Measurements from ENCODE around the gene GOSR1. TPM values are rescaled to one million over a fixed set of nuclear protein-coding genes. Genes with fewer than 3 reads are reported as not detected.
"Not testable (repeated sequence)": the region's sequence is repeated elsewhere in the genome, so short reads cannot be mapped to it uniquely, and the experiment has no call there.

Gene GOSR1
- total RNA-seq, 2 donors from 2014 or later = 50.8 to 57.3 TPM

DNA sequence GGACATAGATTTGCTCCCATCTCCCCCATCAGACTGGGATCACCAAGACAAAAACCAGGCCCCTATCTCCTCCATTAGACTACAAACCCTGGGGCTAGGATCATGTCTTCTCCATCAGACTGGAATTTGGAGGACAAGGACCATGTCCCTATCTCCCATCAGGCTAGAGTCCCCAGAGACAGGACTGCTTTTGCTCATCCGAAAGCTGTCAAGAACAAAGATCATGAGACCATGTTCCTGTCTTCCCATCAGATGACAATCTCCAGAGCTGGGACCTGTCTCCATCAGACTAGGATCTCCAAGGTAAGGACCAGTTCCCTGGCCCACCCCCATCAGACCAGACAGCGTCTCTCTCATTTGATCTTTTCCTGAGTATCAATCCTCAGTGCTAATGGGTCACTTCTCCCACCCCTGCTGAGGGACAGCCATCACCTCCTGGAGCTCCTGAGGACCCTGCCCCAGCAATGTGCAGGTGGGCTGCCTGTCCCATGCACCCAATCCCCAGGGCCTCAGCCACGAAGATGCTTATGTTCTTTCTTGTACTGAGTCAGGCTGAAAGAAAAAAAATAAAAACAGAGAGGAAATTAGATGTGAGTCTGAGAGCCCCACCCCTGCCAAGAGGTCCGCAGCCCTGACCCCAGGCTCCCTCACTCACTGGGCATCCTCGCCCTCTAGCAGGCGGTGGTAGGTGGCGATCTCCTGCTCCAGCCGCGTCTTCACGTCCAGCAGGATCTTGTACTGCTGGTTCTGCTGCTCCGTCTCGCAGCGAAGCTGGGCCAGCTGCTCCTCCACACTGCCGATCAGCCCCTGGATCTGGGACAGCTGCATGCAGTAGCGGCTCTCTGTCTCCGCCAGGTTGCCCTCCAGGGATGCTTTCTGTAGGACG is 90.3 kb downstream of the GOSR1 start:
- DNase-seq = peak; percentile 54
- no peaks in the 10 kb centered on the region for H3K9me3 Mint-ChIP-seq
- no peak overlapping the region for H3K4me3 ChIP-seq (ENCODE audit: low read length)
- H3K4me3 Mint-ChIP-seq = no peak overlapping the region
- H3K9me3 ChIP-seq (ENCODE audit: control insufficient read depth, low read length) = no peaks in the 10 kb centered on the region
- no peak overlapping the region for H3K27ac Mint-ChIP-seq
- no peak overlapping the region for H3K9ac ChIP-seq (ENCODE audit: extremely low read depth, low read length, poor library complexity, severe bottlenecking)
- H3K4me1 ChIP-seq (ENCODE audit: control insufficient read depth, insufficient read depth, low read length) = no peaks in the 10 kb centered on the region
- TF ChIP-seq, protein P1, sequence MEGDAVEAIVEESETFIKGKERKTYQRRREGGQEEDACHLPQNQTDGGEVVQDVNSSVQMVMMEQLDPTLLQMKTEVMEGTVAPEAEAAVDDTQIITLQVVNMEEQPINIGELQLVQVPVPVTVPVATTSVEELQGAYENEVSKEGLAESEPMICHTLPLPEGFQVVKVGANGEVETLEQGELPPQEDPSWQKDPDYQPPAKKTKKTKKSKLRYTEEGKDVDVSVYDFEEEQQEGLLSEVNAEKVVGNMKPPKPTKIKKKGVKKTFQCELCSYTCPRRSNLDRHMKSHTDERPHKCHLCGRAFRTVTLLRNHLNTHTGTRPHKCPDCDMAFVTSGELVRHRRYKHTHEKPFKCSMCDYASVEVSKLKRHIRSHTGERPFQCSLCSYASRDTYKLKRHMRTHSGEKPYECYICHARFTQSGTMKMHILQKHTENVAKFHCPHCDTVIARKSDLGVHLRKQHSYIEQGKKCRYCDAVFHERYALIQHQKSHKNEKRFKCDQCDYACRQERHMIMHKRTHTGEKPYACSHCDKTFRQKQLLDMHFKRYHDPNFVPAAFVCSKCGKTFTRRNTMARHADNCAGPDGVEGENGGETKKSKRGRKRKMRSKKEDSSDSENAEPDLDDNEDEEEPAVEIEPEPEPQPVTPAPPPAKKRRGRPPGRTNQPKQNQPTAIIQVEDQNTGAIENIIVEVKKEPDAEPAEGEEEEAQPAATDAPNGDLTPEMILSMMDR (conservative IDR thresholded peaks at IDR 0.05) = no peak
- no peaks in the 10 kb centered on the region for H3K36me3 ChIP-seq (ENCODE audit: control insufficient read depth, insufficient read depth, low read length)
- no peaks in the 10 kb centered on the region for H3K36me3 Mint-ChIP-seq (ENCODE audit: low read depth)
- no peaks in the 10 kb centered on the region for H3K27me3 ChIP-seq (ENCODE audit: control insufficient read depth, insufficient read depth, low read length, poor library complexity, severe bottlenecking)
- H3K27me3 Mint-ChIP-seq (ENCODE audit: insufficient read depth) = peaks cover 2% of the 10 kb centered on the region
- H3K27ac ChIP-seq (ENCODE audit: low read depth, low read length) = no peak overlapping the region
- peaks cover 19% of the 10 kb centered on the region for H3K4me1 Mint-ChIP-seq
- WGBS, 2 experiments (ENCODE audit: insufficient coverage in 1 of 2, insufficient read length in 1 of 2) = 93 to 94% methylated on average over 15 to 17 of the region's 17 CpGs

DNA sequence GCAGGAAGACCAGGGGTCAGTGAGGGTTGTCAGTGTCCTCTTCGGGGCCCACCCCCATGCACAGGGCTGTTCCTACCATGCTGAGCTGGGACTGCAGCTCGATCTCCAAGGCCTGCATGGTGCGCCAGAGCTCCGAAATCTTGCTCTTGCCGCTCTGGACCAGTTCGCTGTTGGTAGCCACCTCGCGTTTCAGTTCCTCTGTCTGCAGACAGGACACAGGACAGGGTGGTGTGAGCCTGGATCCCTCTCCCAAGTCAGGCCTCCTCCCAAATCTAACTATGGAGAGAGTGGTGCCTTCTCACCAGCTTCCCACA is 90.9 kb downstream of the GOSR1 start:
- H3K36me3 ChIP-seq (ENCODE audit: control insufficient read depth, insufficient read depth, low read length) = no peaks in the 10 kb centered on the region
- no peak overlapping the region for H3K4me3 ChIP-seq (ENCODE audit: low read length)
- Mint-ChIP-seq H3K9me3 (no peaks in the 10 kb centered on the region), H3K27me3 (ENCODE audit: insufficient read depth) (no peaks in the 10 kb centered on the region), H3K36me3 (ENCODE audit: low read depth) (no peaks in the 10 kb centered on the region), H3K27ac (no peak overlapping the region), H3K4me3 (no peak overlapping the region), H3K4me1 (peaks cover 16% of the 10 kb centered on the region)
- no peaks in the 10 kb centered on the region for H3K27me3 ChIP-seq (ENCODE audit: control insufficient read depth, insufficient read depth, low read length, poor library complexity, severe bottlenecking)
- no peaks in the 10 kb centered on the region for H3K4me1 ChIP-seq (ENCODE audit: control insufficient read depth, insufficient read depth, low read length)
- H3K27ac ChIP-seq (ENCODE audit: low read depth, low read length) = no peak overlapping the region
- TF ChIP-seq, protein P1 (conservative IDR thresholded peaks at IDR 0.05) = no peak
- 90 to 91% methylated on average over 7 to 8 of the region's 8 CpGs for WGBS, 2 experiments (ENCODE audit: insufficient coverage in 1 of 2, insufficient read length in 1 of 2)
- H3K9ac ChIP-seq (ENCODE audit: extremely low read depth, low read length, poor library complexity, severe bottlenecking) = no peak overlapping the region
- H3K9me3 ChIP-seq (ENCODE audit: control insufficient read depth, low read length) = no peaks in the 10 kb centered on the region
- DNase-seq = no peak

DNA sequence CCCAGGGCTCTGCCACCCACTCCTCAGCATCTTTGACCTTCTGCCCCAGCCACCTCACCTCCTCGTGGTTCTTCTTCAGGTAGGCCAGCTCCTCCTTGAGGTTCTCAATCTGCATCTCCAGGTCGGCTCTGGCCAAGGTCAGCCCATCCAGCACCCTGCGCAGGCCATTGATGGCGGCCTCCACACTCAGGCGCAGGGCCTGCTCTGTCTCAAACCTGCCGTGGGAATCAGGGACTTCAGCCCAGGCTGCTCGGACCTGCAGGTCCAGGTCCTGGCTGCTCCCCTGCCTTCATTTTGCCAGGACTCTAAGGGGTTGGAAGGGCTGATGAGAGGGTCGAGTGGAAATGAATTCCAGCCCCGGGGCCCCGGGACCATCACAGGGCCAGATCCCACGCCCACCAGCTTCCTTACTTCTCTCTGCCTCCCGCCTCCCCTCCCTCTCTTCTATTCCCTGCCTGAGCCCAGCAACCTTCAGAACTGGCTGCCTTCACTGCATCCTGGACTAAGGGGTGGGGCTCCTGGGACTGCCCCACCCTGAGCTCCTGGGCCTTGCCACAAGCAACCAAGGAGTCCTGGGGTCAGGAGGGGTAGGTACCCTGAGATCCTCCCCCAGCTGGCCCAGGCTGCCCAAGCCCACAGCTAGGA is 92.4 kb downstream of the GOSR1 start:
- not testable (repeated sequence) for H3K27me3 Mint-ChIP-seq (ENCODE audit: insufficient read depth); H3K4me3 Mint-ChIP-seq; H3K36me3 Mint-ChIP-seq (ENCODE audit: low read depth); H3K9me3 Mint-ChIP-seq; H3K4me3 ChIP-seq (ENCODE audit: low read length); H3K27ac Mint-ChIP-seq; H3K27ac ChIP-seq (ENCODE audit: low read depth, low read length); H3K27me3 ChIP-seq (ENCODE audit: control insufficient read depth, insufficient read depth, low read length, poor library complexity, severe bottlenecking); H3K4me1 Mint-ChIP-seq; H3K4me1 ChIP-seq (ENCODE audit: control insufficient read depth, insufficient read depth, low read length); H3K9ac ChIP-seq (ENCODE audit: extremely low read depth, low read length, poor library complexity, severe bottlenecking); H3K9me3 ChIP-seq (ENCODE audit: control insufficient read depth, low read length); H3K36me3 ChIP-seq (ENCODE audit: control insufficient read depth, insufficient read depth, low read length)
- peak; percentile 41 for DNase-seq
- 91 to 97% methylated on average over 5 to 11 of the region's 12 CpGs for WGBS, 2 experiments (ENCODE audit: insufficient coverage in 1 of 2, insufficient read length in 1 of 2)

Data from endodermal cell (in vitro differentiated cells).